Right ventricle myocardium inferior (tissue), 1 donor: ENCODE results near the gene DMBT1. TPM values are rescaled to one million over a fixed set of nuclear protein-coding genes. Genes with fewer than 3 reads are reported as not detected.

ENCODE experiments used
- ATAC-seq: fragments of 200-7000 bp; cut with Tn5 transposase; one replicate; pipeline ENCODE4 v1.9.1; 2020; ENCODE audit warnings: mild to moderate bottlenecking, moderate library complexity
- DNase-seq: peaks from one replicate; pipeline ENCODE4 v3.0.0; 2021; ENCODE audit errors: missing footprints
- intact Hi-C: fragments of 100-400 bp; cut with DNase I; formaldehyde crosslinking; loops from one replicate; pipeline ENCODE4 v1.11.0; 2022
- total RNA-seq: library from RNA; stranded (reverse); fragmentation: NEBNext Ultra II Directional; extraction: Animal tissue kit (Norgen Biotek cat#: 25700); gene quantifications from one replicate; pipeline ENCODE4 v1.2.1, GENCODE V29; 2021
- donor health status: DM: no; HTN: yes; CAD: no; lungs with severe emphysema.

The DMBT1 gene
- total RNA-seq, 1 donor from 2014 or later: not detected

- ATAC-seq (peak; percentile 45), DNase-seq (no peak)
- intact Hi-C loops: loop anchor here (5.0 kb wide), 1 partner anchor 42 kb away; no protein-coding TSS in a partner anchor
Observed at GRCh38 chr10:122689146-122689820, 128.7 kb downstream of the DMBT1 start.

GRCh38 chr10:122692744-122693143 lies 132.2 kb downstream of the DMBT1 start:
- intact Hi-C loops: no loop called here
- no peak for ATAC-seq
- no peak for DNase-seq

Other genes with a start within 250 kb of the DMBT1 start
- 68.0 TPM for gene PLEKHA1, start 186.0 kb upstream of the DMBT1 start, total RNA-seq
- not detected for gene ARMS2, start 106.1 kb upstream of the DMBT1 start, total RNA-seq
- gene HTRA1, start 99.2 kb upstream of the DMBT1 start, total RNA-seq: 41.6 TPM
- not detected for gene C10orf120, start 139.1 kb downstream of the DMBT1 start, total RNA-seq